ENCODE measurements around the gene CARD19.
"Not testable (repeated sequence)": the region's sequence is repeated elsewhere in the genome, so short reads cannot be mapped to it uniquely, and the experiment has no call there.

Gene CARD19

DNA sequence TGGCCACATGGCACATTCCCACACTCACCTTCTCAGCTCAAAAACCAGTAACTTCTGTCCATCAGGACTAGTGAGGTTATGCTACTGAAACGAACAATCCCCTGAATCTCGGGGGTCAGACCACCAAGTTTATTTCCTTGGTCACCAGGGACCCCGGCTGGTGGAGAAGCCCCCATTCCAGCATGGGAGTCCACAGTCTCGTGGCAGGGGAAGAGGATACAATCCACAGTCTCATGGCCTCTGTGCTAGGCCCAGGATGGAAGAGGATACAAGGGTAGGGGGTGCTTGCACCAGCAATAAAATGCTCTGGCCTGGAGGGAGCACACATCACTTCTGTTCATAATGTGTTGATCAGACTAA, 7.4 kb upstream of the CARD19 start:
- DNase-seq (ENCODE audit: low read depth, low spot score) = no peak

DNA sequence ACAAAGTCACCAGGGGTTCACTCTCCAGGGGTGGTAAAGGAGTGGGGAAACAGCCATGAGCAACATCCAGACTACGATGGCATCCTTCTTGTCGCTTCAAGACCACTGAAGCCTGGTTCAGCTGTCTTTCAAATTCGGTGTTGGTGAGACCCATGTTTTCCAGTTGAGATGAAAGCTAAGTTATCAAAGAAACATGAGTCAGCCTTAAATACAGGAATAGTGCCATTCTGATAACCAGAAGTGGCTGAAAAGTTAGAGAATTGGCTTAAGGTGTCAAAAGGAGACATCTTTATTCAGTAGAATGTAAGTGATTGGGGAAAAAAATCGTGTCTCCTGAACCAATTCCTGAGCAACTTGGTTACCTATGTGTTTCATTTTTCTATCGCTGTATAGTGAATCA, 7.0 kb upstream of the CARD19 start:
- no peak for DNase-seq (ENCODE audit: low read depth, low spot score)

DNA sequence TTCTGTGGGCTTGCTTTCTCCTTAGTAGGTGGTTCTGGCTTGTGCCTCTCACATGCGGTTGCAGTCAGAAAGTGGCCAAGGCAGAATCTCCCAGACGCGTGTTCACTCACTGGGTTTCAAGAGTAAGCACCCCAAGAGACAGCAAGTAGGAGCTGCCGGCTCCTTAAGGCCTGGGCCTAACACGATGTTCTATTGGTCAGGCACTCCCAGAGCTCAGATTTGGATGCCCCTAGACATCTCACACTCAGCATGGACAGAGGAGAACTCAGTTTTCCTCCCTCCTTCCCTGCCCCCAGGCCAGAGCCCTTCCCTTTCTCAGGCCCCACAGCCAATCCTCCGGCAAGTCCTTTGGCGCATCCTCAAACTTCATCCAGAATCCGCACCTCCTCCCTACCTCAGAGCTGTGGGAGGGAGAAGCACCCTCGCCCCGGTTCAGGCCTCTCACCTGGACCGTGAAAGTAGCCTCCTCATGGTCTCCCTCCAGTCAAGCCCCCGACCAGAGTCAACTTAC, 6.5 kb upstream of the CARD19 start:
- DNase-seq (ENCODE audit: low read depth, low spot score) = no peak

DNA sequence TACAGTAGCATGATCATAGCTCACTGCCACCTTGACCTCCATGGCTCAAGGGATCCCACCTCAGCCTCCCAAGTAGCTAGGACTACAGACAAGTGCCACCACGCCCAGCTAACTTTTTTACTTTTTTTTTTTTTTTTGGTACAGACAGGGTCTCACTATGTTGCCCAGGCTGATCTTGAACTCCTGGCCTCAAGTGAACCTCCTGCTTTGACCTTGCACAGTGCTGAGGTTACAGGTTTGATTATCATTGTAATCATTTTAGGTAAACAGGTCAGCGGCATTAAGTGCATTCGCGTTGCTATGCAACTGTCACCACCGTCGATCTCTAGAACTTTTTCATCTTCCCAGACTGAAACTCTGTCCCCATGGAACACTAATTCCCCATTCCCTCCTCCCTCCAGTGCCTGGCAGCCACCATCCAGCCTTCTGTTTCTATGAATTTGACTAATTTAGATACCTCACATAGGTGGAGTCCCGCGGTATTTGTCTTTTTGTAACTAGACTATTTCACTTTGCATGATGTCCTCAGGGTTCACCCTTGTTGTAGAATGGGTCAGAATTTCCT, 5.8 kb upstream of the CARD19 start:
- no peak for DNase-seq (ENCODE audit: low read depth, low spot score)

DNA sequence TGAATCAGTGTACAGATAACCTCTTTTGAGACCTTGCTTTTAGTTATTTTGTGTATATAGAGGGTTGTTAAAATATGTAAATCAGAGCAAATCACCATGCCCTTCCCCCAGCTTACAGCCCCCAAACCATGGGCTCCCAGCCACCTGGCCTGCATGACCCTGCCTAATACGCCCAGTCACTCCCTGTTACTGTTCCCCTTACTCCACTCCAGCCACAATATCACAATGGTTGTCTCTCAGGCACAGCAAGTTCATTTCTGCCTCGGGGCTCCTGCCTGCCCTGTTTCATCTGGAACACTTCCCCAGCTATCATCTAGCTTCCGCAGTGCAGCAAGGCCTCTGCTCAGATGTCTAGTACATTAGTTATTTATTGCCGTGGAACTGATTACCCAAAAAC, 5.0 kb upstream of the CARD19 start:
- DNase-seq (ENCODE audit: low read depth, low spot score) = no peak

DNA sequence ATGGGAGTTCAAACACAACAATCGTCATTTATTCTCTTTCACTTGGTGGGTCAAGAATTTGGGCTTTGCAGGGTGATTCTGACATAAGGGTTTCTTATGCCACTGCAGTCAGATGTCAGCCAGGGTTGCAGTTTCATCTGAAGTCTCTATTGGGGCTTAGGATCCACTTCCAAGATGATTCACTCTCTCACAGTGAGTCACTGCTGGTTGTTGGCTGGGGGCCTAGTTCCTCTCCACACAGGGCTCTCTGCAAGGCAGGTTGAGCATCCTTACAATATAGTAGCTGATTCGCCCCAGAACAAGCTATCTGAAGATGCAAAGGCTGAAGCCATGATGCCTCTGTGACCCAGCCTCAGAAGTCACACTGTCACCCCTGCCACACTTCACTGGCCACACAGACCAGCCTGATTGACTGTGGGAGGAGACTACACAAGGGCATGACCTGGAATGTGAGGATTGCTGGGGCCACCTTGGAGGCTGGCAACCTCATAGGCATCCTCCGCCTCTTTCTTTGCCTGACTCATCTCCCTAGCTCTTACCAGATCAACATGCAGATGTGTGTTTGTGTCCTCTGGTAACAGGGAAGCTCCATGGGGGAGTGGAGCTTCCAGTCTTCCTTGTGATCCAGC, 4.5 kb upstream of the CARD19 start:
- DNase-seq (ENCODE audit: low read depth, low spot score) = no peak

DNA sequence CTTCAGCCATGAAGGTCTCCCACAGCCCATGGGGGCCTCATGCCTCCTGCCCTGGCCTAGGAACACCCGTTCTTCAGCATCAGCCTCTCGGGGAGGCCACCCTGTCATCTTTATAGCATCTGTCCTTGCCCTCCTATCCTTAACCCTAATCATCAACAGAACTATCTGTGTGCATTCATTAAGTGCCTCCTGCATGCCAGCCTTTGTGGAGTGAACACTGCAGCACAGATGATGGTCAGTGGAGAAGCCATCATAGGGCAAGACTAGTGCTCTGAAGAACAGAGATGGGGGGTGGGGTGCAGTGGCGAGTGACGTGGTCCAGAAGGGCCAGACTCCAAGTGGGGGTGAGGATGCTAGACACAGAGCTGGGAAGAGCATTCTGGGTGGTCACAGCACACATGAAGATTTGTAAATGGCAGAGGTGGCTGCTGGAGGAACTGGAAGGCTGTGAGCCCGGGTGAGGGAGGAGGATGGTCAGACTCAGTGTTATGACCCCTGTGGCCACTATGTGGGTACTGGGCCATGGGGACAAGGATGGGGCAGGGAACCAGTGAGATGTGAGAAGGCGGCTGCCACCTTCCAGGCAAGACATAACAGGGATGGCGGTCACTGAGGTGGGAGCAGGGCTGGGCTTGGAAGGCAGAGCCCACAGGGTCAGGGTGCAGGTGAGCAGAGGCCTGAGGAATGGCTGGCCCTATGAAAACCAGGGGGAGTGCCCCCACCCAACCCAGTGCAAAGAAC, 3.6 kb upstream of the CARD19 start:
- DNase-seq (ENCODE audit: low read depth, low spot score) = no peak

DNA sequence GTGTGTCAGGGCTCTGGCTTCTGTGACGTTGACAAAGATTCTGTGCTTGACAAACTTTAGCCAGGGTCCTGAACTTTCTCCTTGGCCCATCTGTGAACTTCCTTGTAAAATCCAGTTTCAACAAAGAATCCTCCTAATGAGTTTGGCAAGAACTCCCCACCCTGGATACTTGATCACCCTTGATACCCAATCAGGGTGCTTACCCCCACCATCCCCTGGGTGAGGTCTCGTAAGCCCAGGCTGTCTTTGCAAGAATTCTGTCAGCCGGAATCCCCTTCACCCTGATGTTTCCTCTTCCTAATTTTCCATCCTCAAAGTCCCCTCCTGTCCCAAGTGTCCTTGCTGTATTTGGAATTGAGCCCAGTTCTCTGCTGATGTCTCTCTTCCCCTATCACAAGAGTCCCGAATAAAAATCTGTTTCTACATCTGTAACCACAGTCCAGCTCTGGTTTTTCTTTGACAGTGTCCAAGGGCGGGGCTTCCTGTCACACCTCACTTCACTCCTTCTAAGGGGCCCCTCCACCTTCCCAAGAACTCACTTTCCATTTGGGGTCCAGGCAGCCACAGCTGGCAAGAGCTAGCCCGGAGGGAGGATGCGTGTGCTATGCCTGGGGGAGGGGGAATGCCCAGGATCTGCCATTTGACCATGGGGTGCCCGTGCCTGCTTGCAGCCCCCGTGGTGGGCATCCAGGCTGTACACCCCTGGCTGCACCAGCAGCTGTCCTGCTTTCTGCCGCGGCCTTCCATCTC, 2.7 kb upstream of the CARD19 start:
- no peak for DNase-seq (ENCODE audit: low read depth, low spot score)

DNA sequence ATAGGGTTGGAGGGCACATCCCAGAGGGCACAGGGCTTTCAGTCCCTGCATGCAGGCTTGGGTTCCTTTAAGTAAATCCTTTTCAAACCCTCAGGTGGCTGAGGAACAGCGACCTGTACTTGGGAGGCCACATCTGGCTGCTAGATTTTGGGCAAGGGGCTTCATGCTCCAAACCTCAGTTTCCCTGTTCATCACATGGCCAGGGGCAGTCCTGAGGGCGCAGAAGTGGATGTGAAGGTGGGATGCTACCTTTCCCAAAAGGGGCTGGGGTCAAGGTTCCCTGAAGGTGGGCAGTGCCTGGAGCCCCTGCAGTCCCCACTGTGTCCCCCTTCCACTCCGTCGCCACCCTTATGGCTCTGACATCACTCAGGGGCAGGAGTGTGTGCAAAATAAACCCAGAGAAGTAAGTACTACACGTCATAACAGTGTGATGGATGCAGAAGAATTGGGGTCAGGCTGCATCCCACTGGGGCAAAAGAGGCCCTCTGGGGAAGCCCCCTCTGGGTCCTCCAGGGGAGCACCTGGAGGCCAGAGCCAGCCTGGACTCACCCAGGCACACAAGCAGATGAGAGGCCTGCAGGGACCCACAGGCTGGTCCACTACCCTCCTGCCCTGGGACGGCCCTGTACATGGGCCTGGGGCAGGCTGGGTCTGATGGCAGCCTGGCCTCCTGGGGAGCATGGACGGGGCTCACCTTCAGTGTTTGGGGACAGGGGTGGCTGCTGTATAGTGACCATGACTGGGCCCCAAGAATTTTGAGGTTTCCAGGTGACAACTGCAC, 1.9 kb upstream of the CARD19 start:
- no peak for DNase-seq (ENCODE audit: low read depth, low spot score)

DNA sequence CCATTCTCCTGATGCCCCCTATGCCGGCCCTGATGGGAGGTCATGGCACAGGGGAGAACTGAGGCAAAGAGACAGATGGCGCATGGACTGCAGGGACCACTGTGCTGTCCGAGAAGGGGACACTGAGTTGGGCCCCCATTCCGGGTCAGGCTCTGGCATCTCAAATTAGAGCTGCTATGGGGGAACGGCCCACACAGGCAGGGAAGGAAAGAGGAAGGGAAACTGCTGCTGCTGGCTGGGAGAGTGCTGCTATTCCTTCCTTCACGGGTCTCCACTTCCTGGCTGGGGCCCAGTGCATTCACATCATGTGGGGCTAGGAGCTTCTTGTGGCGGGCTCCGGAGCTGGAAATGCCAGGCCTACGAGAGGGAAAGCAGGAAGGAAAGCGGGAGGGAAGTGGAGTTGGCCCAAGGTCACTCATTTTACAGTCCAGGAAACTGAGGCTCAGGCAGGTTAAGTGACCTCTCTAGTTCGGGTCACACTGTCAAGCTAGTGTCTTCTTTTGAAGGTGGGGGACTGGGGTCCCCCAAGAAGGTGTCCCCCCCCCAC, 1.3 kb upstream of the CARD19 start:
- DNase-seq (ENCODE audit: low read depth, low spot score) = no peak

DNA sequence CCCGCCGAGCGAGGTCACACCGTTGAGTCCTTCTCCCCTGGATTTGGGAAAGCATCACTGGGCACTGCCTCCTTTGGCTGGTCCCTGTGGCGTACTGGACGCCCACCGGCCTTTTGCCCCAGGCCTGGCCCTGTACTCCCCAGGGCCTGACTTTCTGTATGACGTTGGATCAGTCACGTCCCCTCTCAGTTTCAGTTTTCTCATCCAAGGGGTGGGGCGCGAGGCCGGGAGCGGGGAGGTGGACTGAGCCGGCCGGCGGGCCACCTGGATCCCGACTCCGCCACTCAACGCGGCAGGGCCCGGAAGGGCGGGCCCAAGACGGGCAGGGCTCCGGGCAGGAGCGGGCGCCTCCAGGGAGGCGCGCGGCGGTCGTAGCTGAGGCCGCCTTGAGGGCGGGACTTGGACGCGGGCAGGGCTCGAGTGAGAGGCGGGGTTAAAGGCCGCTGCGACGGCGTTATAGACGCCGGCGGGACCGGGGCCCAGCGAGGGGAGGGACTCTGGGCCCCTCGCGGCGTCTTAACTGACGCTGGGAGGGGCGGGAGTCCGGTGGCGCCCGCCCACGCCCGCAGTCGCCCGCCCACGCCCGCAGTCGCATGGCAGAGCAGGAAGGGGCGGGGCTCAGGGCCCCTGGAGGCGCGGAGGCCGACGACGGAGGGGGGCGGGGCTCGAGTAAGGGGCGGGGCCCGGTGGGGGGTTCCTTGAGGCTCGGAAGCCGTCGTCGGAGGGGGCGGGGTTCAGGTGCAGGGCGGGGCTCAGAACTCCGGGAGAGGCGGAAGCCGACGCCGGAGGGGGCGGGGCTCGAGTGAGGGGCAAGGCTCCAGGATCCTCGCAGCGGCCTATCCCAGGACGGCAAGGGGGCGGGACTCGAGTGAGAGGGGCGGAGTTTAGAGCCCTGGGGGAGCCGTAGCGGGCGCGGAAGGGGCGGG, 549 bp upstream of the CARD19 start:
- DNase-seq (ENCODE audit: low read depth, low spot score) = peak; percentile 73

DNA sequence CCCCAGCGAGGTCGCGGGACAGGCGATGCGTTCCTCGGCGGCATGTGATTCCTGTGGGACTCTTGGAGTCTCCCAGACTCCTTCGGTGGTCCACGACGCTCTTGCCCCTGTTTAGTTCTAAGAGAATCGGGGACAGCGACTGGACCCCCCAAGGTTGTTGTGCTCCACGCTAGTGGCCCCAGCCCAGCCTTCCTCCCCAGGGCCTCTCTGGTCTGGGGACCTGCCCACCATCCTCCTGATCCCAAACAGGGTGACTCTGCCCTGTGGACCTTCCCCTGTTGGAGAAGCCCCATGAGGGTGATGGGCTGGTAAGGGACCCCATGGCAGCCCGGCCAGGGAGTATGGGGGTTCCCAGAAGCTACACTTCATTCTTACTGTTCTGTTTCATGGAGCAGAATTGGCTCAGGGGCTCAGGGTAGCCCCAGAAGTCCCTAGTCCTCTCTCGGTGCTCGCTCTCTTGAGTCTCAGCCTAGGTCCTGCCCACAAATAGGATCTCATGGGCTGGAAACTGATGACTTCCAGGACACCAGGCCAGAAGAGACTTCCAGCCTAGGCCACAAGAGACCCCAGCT, 880 bp downstream of the CARD19 start:
- DNase-seq (ENCODE audit: low read depth, low spot score) = no peak

DNA sequence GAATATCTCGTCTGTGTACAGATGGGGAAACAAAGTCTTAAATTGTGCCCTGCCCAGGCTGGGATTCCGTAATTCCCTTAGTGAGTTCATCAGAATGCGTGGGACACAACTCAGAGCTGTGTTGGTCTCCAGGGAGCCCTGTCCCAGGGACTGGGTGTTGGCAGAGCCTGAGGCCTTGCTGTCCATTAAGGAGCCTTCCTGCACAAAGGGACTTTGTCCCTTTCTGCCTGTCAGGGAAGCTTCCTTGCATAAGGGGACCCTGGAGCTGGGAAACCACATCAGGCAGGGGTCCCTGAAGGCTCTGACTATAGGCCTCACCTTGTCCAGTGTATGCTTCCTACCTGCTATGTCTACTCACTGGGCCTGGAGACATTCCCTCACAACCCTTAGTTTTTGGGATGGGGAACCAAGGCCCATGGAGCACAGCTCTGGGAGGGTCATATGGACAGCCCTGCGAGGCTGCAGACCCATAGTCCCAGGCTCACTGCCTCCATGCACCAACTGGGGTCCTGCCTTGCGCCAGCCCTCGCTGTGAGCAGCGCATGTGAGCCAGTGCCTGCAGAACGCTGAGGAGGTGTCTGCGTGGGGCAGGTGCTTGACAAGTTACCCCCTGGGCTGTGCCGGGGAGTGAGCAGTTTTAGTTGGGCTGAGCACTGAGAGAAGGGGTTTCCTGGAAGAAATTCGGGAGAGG, 1.6 kb downstream of the CARD19 start:
- DNase-seq (ENCODE audit: low read depth, low spot score) = no peak

DNA sequence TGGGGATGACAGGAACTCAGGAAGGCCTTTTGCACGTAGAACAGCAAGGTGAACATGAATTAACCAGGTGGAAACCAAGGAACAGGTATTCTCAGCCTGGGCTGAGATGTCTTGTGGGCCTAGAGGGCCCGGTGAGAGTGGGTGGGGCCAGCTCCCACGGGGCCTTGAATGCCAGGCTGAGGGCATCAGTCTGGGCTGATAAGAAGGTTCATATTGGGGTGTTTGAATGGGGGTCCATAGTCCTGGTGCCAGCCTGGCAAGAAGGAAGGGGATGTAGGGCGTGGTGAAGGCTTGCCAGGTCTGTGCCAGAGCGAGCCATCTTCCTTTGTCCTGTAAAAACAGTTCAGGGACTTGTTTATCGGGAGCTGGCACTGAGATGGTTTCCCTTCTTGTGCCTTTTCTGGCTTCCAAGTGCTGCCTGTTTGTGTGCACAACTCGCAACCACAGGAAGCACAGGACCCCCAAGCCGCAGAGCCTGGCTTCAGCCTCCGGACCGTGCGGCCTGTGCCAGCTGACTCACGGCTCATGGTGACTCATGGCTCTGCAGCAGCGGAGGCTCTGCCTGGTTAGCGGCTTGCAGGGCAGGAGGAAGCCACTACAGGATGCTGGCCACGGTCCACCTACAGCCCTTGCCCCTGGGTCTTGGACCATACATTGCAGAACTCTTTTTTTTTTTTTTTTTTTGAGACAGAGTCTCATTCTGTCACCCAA, 2.4 kb downstream of the CARD19 start:
- no peak for DNase-seq (ENCODE audit: low read depth, low spot score)

DNA sequence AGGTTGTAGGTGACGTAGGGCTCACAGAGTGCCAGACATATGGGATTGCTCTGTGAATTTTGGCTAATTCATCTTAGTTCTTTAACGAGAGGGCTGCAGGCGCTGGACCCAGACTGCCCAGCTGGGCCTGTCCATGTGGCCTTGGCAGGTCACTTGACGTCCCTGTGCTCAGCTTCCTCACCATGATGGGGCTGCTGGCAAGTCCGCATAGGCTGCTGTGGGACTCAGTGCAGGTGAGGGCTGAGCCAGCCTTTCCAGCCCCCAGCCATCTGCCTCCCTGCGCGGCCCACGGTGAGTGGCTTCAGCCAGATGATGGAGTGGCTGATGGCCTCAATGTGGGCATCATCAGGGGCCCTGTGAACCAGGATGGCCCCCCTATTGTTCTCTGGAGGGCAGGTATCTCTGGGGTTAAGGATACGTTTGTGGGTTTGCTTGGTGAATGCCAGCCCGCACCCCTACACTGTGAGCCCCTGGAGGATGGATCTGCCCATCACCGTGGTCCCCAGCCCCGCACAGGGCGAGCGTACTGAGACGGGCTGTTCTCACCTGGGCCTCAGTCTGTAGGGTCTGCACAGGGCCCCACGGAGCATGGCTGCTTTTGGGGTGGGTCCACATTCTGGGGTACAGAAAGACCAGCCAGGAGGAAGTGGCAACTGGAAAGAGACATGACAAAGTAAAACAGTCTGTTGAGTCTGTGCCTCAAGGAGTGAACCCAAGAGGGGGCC, 3.7 kb downstream of the CARD19 start:
- no peak for DNase-seq (ENCODE audit: low read depth, low spot score)

DNA sequence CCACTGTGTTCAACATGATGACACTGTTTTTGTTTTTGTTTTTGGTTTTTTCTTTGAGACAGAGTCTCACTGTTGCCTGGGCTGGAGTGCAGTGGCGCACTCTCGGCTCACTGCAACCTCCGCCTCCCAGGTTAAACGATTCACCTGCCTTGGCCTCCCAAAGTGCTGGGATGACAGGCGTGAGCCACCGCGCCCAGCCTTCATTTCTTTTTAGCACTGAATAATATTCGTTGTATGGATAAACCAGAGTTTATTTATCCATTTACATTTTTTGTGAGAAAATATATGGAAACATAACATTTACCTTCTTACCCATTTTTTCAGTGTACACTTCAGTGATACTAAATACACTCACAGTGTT, 4.2 kb downstream of the CARD19 start:
- DNase-seq (ENCODE audit: low read depth, low spot score) = no peak

DNA sequence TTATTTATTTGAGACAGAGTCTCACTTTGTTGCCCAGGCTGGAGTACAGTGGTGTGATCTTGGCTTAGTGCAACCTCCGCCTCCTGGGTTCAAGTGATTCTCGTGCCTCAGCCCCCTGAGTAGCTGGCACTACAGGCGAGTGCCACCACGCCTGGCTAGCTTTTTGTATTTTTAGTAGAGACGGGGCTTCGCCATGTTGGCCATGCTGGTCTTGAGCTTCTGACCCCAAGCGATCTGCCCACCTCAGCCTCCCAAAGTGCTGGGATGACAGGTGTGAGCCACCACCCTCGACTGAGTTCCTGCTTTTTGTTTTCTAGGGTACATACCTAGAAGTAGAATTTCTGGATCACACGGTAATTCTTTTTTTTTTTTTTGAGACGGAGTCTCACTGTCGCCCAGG, 5.1 kb downstream of the CARD19 start:
- not testable (repeated sequence) for DNase-seq (ENCODE audit: low read depth, low spot score)

DNA sequence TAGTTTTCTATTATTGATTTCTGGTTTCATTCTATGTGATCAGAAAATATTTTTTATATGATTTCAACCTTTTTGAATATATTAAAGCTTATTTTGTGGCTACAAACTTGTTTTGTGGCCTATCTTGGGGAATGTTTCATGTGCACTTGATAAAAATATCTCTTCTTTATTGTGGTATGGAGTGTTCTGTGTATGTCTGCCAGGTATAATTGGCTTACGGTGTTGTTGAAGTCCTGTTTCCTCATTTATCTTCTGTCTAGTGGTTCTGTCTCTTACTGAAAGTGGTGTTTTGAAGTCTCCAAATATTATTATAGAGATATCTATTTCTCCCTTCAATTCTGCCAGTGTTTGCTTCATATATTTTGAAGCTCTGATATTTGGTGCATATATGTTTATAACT, 9.6 kb downstream of the CARD19 start:
- DNase-seq (ENCODE audit: low read depth, low spot score) = no peak
